ENCODE results near the gene DUSP28.

- no peak for TF ChIP-seq EP300 (IDR thresholded peaks at IDR 0.05; ENCODE audit: low read depth)
- TF ChIP-seq CTCF (IDR thresholded peaks at IDR 0.05): no peak
These were observed 2.9 kb upstream of the DUSP28 start for GRCh38 chr2:240557101-240557751.

Measured in transverse colon (tissue), 3 donors.